ENCODE results near the gene METTL2B.

The METTL2B gene

GRCh38 chr7:128448751-128449302 lies 27.7 kb upstream of the METTL2B start:
- TF ChIP-seq, protein P1, sequence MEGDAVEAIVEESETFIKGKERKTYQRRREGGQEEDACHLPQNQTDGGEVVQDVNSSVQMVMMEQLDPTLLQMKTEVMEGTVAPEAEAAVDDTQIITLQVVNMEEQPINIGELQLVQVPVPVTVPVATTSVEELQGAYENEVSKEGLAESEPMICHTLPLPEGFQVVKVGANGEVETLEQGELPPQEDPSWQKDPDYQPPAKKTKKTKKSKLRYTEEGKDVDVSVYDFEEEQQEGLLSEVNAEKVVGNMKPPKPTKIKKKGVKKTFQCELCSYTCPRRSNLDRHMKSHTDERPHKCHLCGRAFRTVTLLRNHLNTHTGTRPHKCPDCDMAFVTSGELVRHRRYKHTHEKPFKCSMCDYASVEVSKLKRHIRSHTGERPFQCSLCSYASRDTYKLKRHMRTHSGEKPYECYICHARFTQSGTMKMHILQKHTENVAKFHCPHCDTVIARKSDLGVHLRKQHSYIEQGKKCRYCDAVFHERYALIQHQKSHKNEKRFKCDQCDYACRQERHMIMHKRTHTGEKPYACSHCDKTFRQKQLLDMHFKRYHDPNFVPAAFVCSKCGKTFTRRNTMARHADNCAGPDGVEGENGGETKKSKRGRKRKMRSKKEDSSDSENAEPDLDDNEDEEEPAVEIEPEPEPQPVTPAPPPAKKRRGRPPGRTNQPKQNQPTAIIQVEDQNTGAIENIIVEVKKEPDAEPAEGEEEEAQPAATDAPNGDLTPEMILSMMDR (IDR thresholded peaks at IDR 0.05; ENCODE audit: extremely low read depth, insufficient read depth, missing control alignments): no peak
- in situ Hi-C loops (cut with MboI; ENCODE audit: low pct_unique_long_range_greater_than_20kb, low sequenced_read_pairs, unreplicated experiment): no loop called here
- DNase-seq (ENCODE audit: low spot score): no peak

- TF ChIP-seq, protein P1 (IDR thresholded peaks at IDR 0.05; ENCODE audit: extremely low read depth, insufficient read depth, missing control alignments): no peak
- in situ Hi-C loops (cut with MboI; ENCODE audit: low pct_unique_long_range_greater_than_20kb, low sequenced_read_pairs, unreplicated experiment): no loop called here
- DNase-seq (ENCODE audit: low spot score): no peak
Measured at GRCh38 chr7:128450409-128450808, 26.1 kb upstream of the METTL2B start.

- no peak for DNase-seq (ENCODE audit: low spot score)
- in situ Hi-C loops (cut with MboI; ENCODE audit: low pct_unique_long_range_greater_than_20kb, low sequenced_read_pairs, unreplicated experiment): no loop called here
- TF ChIP-seq, protein P1 (IDR thresholded peaks at IDR 0.05; ENCODE audit: extremely low read depth, insufficient read depth, missing control alignments): no peak
Measured at GRCh38 chr7:128450913-128451312, 25.6 kb upstream of the METTL2B start.

DNA sequence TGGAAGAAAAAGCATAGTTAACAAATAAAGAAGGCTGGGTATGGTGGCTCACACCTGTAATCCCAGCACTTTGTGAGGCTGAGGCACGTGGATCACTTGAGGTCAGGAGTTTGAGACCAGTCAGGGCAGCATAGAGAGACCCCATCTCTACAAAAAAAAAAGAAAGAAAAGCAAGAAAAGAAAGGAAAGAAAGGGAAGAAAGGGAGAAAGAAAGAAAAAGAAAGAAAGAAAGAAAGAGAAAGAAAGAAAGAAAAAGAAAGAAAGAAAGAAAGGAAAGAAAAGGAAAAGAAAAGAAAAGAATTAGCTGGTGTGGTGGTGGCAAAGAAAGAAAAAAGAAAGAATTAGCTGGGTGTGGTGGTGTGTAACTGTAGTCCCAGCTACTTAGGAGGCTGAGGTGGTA lies 24.0 kb upstream of the METTL2B start:
- in situ Hi-C loops (cut with MboI; ENCODE audit: low pct_unique_long_range_greater_than_20kb, low sequenced_read_pairs, unreplicated experiment): no loop called here
- TF ChIP-seq, protein P1 (IDR thresholded peaks at IDR 0.05; ENCODE audit: extremely low read depth, insufficient read depth, missing control alignments): no peak

DNA sequence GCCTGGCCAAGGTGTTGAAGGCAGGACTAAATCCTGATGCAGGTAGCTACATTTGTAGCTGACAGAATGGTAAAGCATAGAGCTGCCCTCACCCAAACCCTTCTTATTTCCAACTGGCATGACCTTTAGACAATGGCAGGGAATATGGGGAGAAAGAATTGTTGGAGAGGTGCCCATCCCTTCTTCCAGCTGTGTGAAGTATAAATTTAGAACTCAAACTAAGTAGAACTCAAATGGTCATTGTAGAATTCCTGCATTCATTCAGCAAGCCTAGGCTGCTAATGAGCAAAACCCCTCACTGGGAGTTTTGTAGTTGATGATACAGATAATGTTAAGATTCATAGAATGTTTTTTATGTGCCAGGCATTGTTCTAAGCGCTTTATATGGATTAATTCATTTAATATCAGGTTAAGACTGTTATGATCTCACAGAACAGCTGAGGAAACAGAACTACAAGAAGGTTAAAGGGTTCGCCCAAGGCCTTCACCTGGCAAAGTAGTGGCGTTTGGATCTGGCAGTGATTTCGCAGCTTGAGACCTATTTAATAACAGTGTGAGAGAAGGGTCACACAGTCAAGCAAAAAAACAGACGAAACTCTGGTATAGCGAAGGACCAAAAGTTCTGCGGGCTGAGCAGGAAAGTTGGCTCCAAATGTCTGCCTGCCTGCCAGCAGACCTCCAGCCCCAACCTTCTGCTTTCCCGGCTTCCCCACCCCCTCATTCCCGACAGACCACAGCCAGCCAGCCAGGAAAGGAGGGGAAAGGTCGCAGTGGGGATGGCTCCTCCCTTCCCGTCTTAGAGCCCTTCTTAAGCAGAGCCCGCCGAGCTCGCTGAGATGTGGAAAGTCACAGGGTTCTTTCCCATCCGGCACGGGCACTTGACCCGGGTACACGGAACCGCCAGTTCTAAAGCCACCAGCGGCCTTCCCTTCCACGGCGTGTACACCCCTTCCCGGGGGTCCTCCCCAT lies 22.4 kb upstream of the METTL2B start:
- no peak for DNase-seq (ENCODE audit: low spot score)
- in situ Hi-C loops (cut with MboI; ENCODE audit: low pct_unique_long_range_greater_than_20kb, low sequenced_read_pairs, unreplicated experiment): no loop called here
- TF ChIP-seq, protein P1 (IDR thresholded peaks at IDR 0.05; ENCODE audit: extremely low read depth, insufficient read depth, missing control alignments): no peak

More for the DNA sequence above, 24.0 kb upstream of the METTL2B start:
- DNase-seq (ENCODE audit: low spot score): no peak

- TF ChIP-seq, protein P1 (IDR thresholded peaks at IDR 0.05; ENCODE audit: extremely low read depth, insufficient read depth, missing control alignments): no peak
- in situ Hi-C loops (cut with MboI; ENCODE audit: low pct_unique_long_range_greater_than_20kb, low sequenced_read_pairs, unreplicated experiment): no loop called here
- no peak for DNase-seq (ENCODE audit: low spot score)
Measured at GRCh38 chr7:128454808-128455542, 21.6 kb upstream of the METTL2B start.
